GM19395 (cell line): Measurements from ENCODE around the gene OR51D1.

ENCODE experiments used
- ATAC-seq: cut with Tn5 transposase; IDR thresholded peaks from one replicate; pipeline ENCODE4 v1.9.1; 2021; ENCODE audit warnings: mild to moderate bottlenecking, moderate library complexity; ENCODE audit not compliant: unreplicated experiment

OR51D1 gene

GRCh38 chr11:4644233-4644632 is 7.0 kb downstream of the OR51D1 start:
- ATAC-seq = no peak

- ATAC-seq = no peak
These were observed 8.7 kb downstream of the OR51D1 start for GRCh38 chr11:4645974-4646373.

- ATAC-seq = no peak
These were observed 10.5 kb downstream of the OR51D1 start for GRCh38 chr11:4647766-4648165.

- no peak for ATAC-seq
These were observed 17.5 kb downstream of the OR51D1 start for GRCh38 chr11:4654635-4655369.

GRCh38 chr11:4658629-4659445 is 21.6 kb downstream of the OR51D1 start:
- no peak for ATAC-seq

- ATAC-seq = no peak
These were observed 25.6 kb downstream of the OR51D1 start for GRCh38 chr11:4662876-4663275.

GRCh38 chr11:4664183-4664582 is 26.9 kb downstream of the OR51D1 start:
- ATAC-seq = no peak

- no peak for ATAC-seq
These were observed 27.5 kb downstream of the OR51D1 start for GRCh38 chr11:4664786-4665185.

- no peak for ATAC-seq
These were observed 28.1 kb downstream of the OR51D1 start for GRCh38 chr11:4665424-4665823.

GRCh38 chr11:4671741-4672140 is 34.5 kb downstream of the OR51D1 start:
- ATAC-seq = no peak

GRCh38 chr11:4672470-4672869 is 35.2 kb downstream of the OR51D1 start:
- ATAC-seq = no peak

GRCh38 chr11:4673781-4674180 is 36.5 kb downstream of the OR51D1 start:
- no peak for ATAC-seq

- no peak for ATAC-seq
These were observed 40.7 kb downstream of the OR51D1 start for GRCh38 chr11:4677948-4678347.

- no peak for ATAC-seq
These were observed 43.1 kb downstream of the OR51D1 start for GRCh38 chr11:4680341-4680740.

GRCh38 chr11:4682623-4683419 is 45.5 kb downstream of the OR51D1 start:
- no peak for ATAC-seq

- ATAC-seq = no peak
These were observed 47.5 kb downstream of the OR51D1 start for GRCh38 chr11:4684631-4685285.
